Measurements from ENCODE around the gene SLC47A2.

The SLC47A2 gene

GRCh38 chr17:19741832-19742457, 25.6 kb upstream of the SLC47A2 start:
- no peak overlapping the region for H3K4me3 ChIP-seq (ENCODE audit: control insufficient read depth, low read depth, low read length)
- DNase-seq (ENCODE audit: low read depth) = no peak
- no peak for TF ChIP-seq CTCF (conservative IDR thresholded peaks at IDR 0.05; ENCODE audit: control insufficient read depth, insufficient read depth, low read depth, low read length)

- no peak for TF ChIP-seq CTCF (conservative IDR thresholded peaks at IDR 0.05; ENCODE audit: control insufficient read depth, insufficient read depth, low read depth, low read length)
- H3K4me3 ChIP-seq (ENCODE audit: control insufficient read depth, low read depth, low read length) = no peak overlapping the region
- DNase-seq (ENCODE audit: low read depth) = no peak
Measured at GRCh38 chr17:19740933-19741332, 24.5 kb upstream of the SLC47A2 start.

- H3K4me3 ChIP-seq (ENCODE audit: control insufficient read depth, low read depth, low read length) = no peak overlapping the region
- DNase-seq (ENCODE audit: low read depth) = no peak
- no peak for TF ChIP-seq CTCF (conservative IDR thresholded peaks at IDR 0.05; ENCODE audit: control insufficient read depth, insufficient read depth, low read depth, low read length)
Measured at GRCh38 chr17:19739241-19740201, 23.1 kb upstream of the SLC47A2 start.

GRCh38 chr17:19738757-19739156, 22.4 kb upstream of the SLC47A2 start:
- no peak for DNase-seq (ENCODE audit: low read depth)
- no peak for TF ChIP-seq CTCF (conservative IDR thresholded peaks at IDR 0.05; ENCODE audit: control insufficient read depth, insufficient read depth, low read depth, low read length)
- no peak overlapping the region for H3K4me3 ChIP-seq (ENCODE audit: control insufficient read depth, low read depth, low read length)

GRCh38 chr17:19738073-19738449, 21.7 kb upstream of the SLC47A2 start:
- no peak overlapping the region for H3K4me3 ChIP-seq (ENCODE audit: control insufficient read depth, low read depth, low read length)
- TF ChIP-seq CTCF (conservative IDR thresholded peaks at IDR 0.05; ENCODE audit: control insufficient read depth, insufficient read depth, low read depth, low read length) = no peak
- DNase-seq (ENCODE audit: low read depth) = no peak

GRCh38 chr17:19737305-19738072, 21.1 kb upstream of the SLC47A2 start:
- DNase-seq (ENCODE audit: low read depth) = no peak
- no peak for TF ChIP-seq CTCF (conservative IDR thresholded peaks at IDR 0.05; ENCODE audit: control insufficient read depth, insufficient read depth, low read depth, low read length)
- H3K4me3 ChIP-seq (ENCODE audit: control insufficient read depth, low read depth, low read length) = no peak overlapping the region

Data from fibroblast of mammary gland (primary cell).